Endothelial cell of umbilical vein (primary cell): ENCODE measurements around the gene TMPRSS7. TPM values are rescaled to one million over a fixed set of nuclear protein-coding genes. Genes with fewer than 3 reads are reported as not detected.
"Not testable (repeated sequence)": the region's sequence is repeated elsewhere in the genome, so short reads cannot be mapped to it uniquely, and the experiment has no call there.

Source experiments
- BruUV-seq: library from RNA; stranded (reverse); fragments of 400-500 nt; replicated peaks from 2 replicates; lab custom pipeline; 2021; lab: Mats Ljungman, UMichigan
- CTCF ChIA-PET: fragments of 300-600, 350-600 bp; sonication (Branson Sonifier 250); formaldehyde crosslinking; loops from one replicate; lab custom pipeline; 2021; ENCODE audit warnings: antibody characterized with exemption, inconsistent platforms; lab: Charles Lee
- POLR2A ChIA-PET: fragments of 300-600, 350-600 bp; sonication (Branson Sonifier 250); formaldehyde crosslinking; loops from one replicate; lab custom pipeline; 2021; ENCODE audit warnings: antibody characterized with exemption, inconsistent platforms; lab: Charles Lee
- DNase-seq: peaks from one replicate; pipeline ENCODE4 v3.0.0-alpha.2; 2011; ENCODE audit warnings: low read depth, low spot score
- FAIRE-seq: peaks from 2 replicates; lab custom pipeline; 2011; peaks lifted over from hg19 to GRCh38; lab: Jason Lieb, UNC
- H2AFZ ChIP-seq: 2 replicates; pipeline ENCODE4 v1.6.0; 2012; ENCODE audit warnings: low read depth, low read length, control low read depth, inconsistent platforms
- H3K27ac ChIP-seq: 2 replicates; pipeline ENCODE4 v1.5.1; 2011; ENCODE audit warnings: low read depth, mild to moderate bottlenecking, control low read depth, low read length, moderate library complexity; ENCODE audit not compliant: insufficient read depth
- H3K27me3 ChIP-seq, 2 experiments: 2 replicates each; pipeline versions ENCODE4 v1.6.0 to v1.6.1; 2011; ENCODE audit warnings: low read length in 2 of 2, mixed read lengths in 1 of 2; ENCODE audit not compliant: control insufficient read depth in 2 of 2, insufficient read depth in 2 of 2
- H3K36me3 ChIP-seq, 2 experiments: 2 replicates in 1 of 2; 3 replicates in 1 of 2; pipeline ENCODE4 v1.5.1; 2011; ENCODE audit warnings: low read length in 2 of 2, mild to moderate bottlenecking in 1 of 2, moderate library complexity in 1 of 2; ENCODE audit not compliant: control insufficient read depth in 2 of 2, insufficient read depth in 2 of 2; ENCODE audit errors: extremely low read depth in 1 of 2
- H3K4me1 ChIP-seq: 3 replicates; pipeline ENCODE4 v1.5.1; 2011; ENCODE audit warnings: mild to moderate bottlenecking, low read length; ENCODE audit not compliant: control insufficient read depth, insufficient read depth; ENCODE audit errors: extremely low read depth
- H3K4me2 ChIP-seq: 2 replicates; pipeline ENCODE4 v1.6.1; 2011; ENCODE audit warnings: low read length, control low read depth, mixed read lengths; ENCODE audit not compliant: insufficient read depth
- H3K4me3 ChIP-seq, 3 experiments: fragments of 200-600 bp in 1 of 3; sonication (generic), shearing (Covaris generic) in 1 of 3; replicated peaks in 1 of 3; 2 replicates each; pipeline ENCODE4 v1.5.1; 2011 to 2016; ENCODE audit warnings: control low read depth in 3 of 3, low read length in 3 of 3, mild to moderate bottlenecking in 2 of 3, inconsistent platforms in 1 of 3, low read depth in 1 of 3, moderate library complexity in 1 of 3; ENCODE audit not compliant: insufficient read depth in 1 of 3
- H3K79me2 ChIP-seq: 2 replicates; pipeline ENCODE4 v1.6.0; 2012; ENCODE audit warnings: low read length, inconsistent platforms; ENCODE audit not compliant: control insufficient read depth, insufficient read depth
- H3K9ac ChIP-seq: replicated peaks from 2 replicates; pipeline ENCODE3; 2011; ENCODE audit warnings: low read length, control low read depth; ENCODE audit not compliant: insufficient read depth; ENCODE audit errors: extremely low read depth
- H3K9me1 ChIP-seq: replicated peaks from 3 replicates; pipeline ENCODE4 v1.6.0; 2011; ENCODE audit warnings: mild to moderate bottlenecking, low read length; ENCODE audit not compliant: control insufficient read depth, insufficient read depth; ENCODE audit errors: extremely low read depth
- H3K9me3 ChIP-seq: replicated peaks from 2 replicates; pipeline ENCODE4 v1.5.1; 2012; ENCODE audit warnings: low read length, inconsistent platforms; ENCODE audit not compliant: control insufficient read depth, insufficient read depth
- H4K20me1 ChIP-seq: replicated peaks from 2 replicates; pipeline ENCODE3; 2011; ENCODE audit warnings: mild to moderate bottlenecking, low read length; ENCODE audit not compliant: control insufficient read depth, insufficient read depth; ENCODE audit errors: extremely low read depth
- CTCF ChIP-seq, 2 donors: IDR thresholded peaks; 1 replicate in 1 of 2; 2 replicates in 1 of 2; pipeline ENCODE4 v1.5.1; 2011; ENCODE audit warnings: low read length in 2 of 2, mild to moderate bottlenecking in 2 of 2, moderate library complexity in 2 of 2, control low read depth in 1 of 2, inconsistent platforms in 1 of 2, low read depth in 1 of 2; ENCODE audit not compliant: insufficient read depth in 1 of 2; ENCODE audit errors: extremely low read depth in 1 of 2
- EZH2 ChIP-seq: IDR thresholded peaks from 2 replicates; pipeline ENCODE4 v1.6.1; 2012; ENCODE audit warnings: borderline replicate concordance, low read depth, mild to moderate bottlenecking, moderate library complexity, low read length, inconsistent platforms; ENCODE audit not compliant: severe bottlenecking
- FOS ChIP-seq: IDR thresholded peaks from 2 replicates; pipeline ENCODE4 v1.6.1; 2011; ENCODE audit warnings: mild to moderate bottlenecking, low read length, moderate library complexity, borderline replicate concordance; ENCODE audit not compliant: insufficient read depth
- GATA2 ChIP-seq: IDR thresholded peaks from 2 replicates; pipeline ENCODE4 v1.7.0; 2011; ENCODE audit warnings: low read depth, mild to moderate bottlenecking, moderate library complexity, mixed read lengths, low read length; ENCODE audit not compliant: insufficient read length, insufficient read depth
- JUN ChIP-seq: IDR thresholded peaks from 2 replicates; pipeline ENCODE4 v1.6.1; 2011; ENCODE audit warnings: borderline replicate concordance, low read depth; ENCODE audit not compliant: insufficient read length, insufficient read depth
- MAX ChIP-seq: IDR thresholded peaks from 2 replicates; pipeline ENCODE4 v1.6.1; 2011; ENCODE audit not compliant: insufficient read depth, insufficient read length
- MYC ChIP-seq: IDR thresholded peaks from one replicate; pipeline ENCODE4 v1.6.1; 2011; ENCODE audit warnings: mild to moderate bottlenecking, low read depth, low read length
- POLR2A ChIP-seq: IDR thresholded peaks from 2 replicates; pipeline ENCODE4 v1.6.1; 2012; ENCODE audit warnings: low read depth, mild to moderate bottlenecking, control low read depth, low read length
- POLR2AphosphoS5 ChIP-seq: IDR thresholded peaks from 2 replicates; pipeline ENCODE4 v1.6.1; 2012; ENCODE audit warnings: low read depth, mild to moderate bottlenecking, control low read depth, low read length, moderate library complexity; ENCODE audit not compliant: insufficient read depth
- dilution Hi-C: fragments of 300-500 bp; cut with MboI; formaldehyde crosslinking; loops from one replicate; pipeline ENCODE4 v1.15.0; 2019; ENCODE audit warnings: low sequenced_read_pairs; ENCODE audit not compliant: extremely low pct_ligation_motif_present
- intact Hi-C: fragments of 100-400 bp; cut with micrococcal nuclease; formaldehyde crosslinking; loops from one replicate; pipeline ENCODE4 v1.10.0; 2022
- polyA plus RNA-seq, 4 experiments: library from polyadenylated mRNA; depleted of rRNA in 3 of 4; stranded (reverse) in 3 of 4; unstranded in 1 of 4; fragments of >200 nt; gene quantifications; 2 replicates each; pipeline versions ENCODE4 v1.2.1 to v1.2.3, GENCODE V29; 2011 to 2012; ENCODE audit warnings: missing spikeins in 1 of 4
- total RNA-seq: library from RNA; stranded (reverse); gene quantifications from 2 replicates; pipeline ENCODE4 v1.2.3, GENCODE V29; 2021

TMPRSS7 gene
- total and polyA plus RNA-seq, 2 donors (not counting 3 experiments of a cell fraction or from before 2014, with no cell fraction given) = not detected

GRCh38 chr3:112037194-112037593 is 2.7 kb downstream of the TMPRSS7 start:
- BruUV-seq, H3K4me1 ChIP-seq, intact Hi-C loops, POLR2A ChIA-PET, H3K9me1 ChIP-seq, H3K27me3 ChIP-seq, H3K27ac ChIP-seq, dilution Hi-C loops, H2AFZ ChIP-seq, DNase-seq, H3K9me3 ChIP-seq, H3K79me2 ChIP-seq, H3K36me3 ChIP-seq, H3K4me3 ChIP-seq, H4K20me1 ChIP-seq, FAIRE-seq, H3K9ac ChIP-seq, H3K4me2 ChIP-seq: not testable (repeated sequence)
- CTCF ChIA-PET = interaction anchor here (0.9 kb wide), 1 partner anchor 321 kb away, joined by 3 read pairs; no protein-coding TSS in a partner anchor

- FAIRE-seq (no peak), DNase-seq (no peak)
- Histone ChIP-seq H4K20me1 (no peaks in the 10 kb centered on the region), H3K27me3 (no peaks in the 10 kb centered on the region), H3K79me2 (no peaks in the 10 kb centered on the region), H3K9ac (no peak overlapping the region), H3K9me3 (no peaks in the 10 kb centered on the region), H3K9me1 (no peaks in the 10 kb centered on the region), H3K27ac (no peak overlapping the region), H3K4me2 (no peak overlapping the region), H2AFZ (no peak overlapping the region), H3K4me3 (no peak overlapping the region), H3K36me3 (no peaks in the 10 kb centered on the region), H3K4me1 (no peaks in the 10 kb centered on the region)
- intact Hi-C loops (no loop called here), dilution Hi-C loops (no loop called here)
- BruUV-seq = no TSS peak
- ChIA-PET CTCF (interaction anchor here (1.2 to 2.6 kb wide), 5 partner anchors 23 to 370 kb away, joined by 3 to 13 read pairs (median 3); partner anchors contain the start of gene ABHD10), POLR2A (no interaction called here)
- TF ChIP-seq GATA2 (no peak), MAX (no peak), MYC (no peak), CTCF (IDR thresholded peaks at IDR 0.05; ENCODE audit: extremely low read depth in 1 of 2, insufficient read depth in 1 of 2, low read depth in 1 of 2, low read length in 2 of 2) (no peak), POLR2AphosphoS5 (no peak), FOS (no peak), EZH2 (no peak), POLR2A (no peak), JUN (no peak)
These were observed 4.3 kb downstream of the TMPRSS7 start for GRCh38 chr3:112038863-112039262.
